ENCODE results near the gene SLC25A1. TPM values are rescaled to one million over a fixed set of nuclear protein-coding genes. Genes with fewer than 3 reads are reported as not detected.

SLC25A1 gene
- total and polyA plus RNA-seq, 4 donors, result 36.3 to 95.8 (median 48.6) TPM

- DNase-seq (no peak), ATAC-seq (ENCODE audit: insufficient read depth, low FRiP score) (no peak)
- H3K27ac ChIP-seq (ENCODE audit: low read depth in 1 of 2, low read length in 1 of 2), result no peak overlapping the region
- TF ChIP-seq CTCF (IDR thresholded peaks at IDR 0.05; ENCODE audit: control extremely low read depth, extremely low read depth), result no peak
- no peaks in the 10 kb centered on the region for H3K9me3 ChIP-seq (ENCODE audit: control insufficient read depth in 4 of 4, insufficient read depth in 3 of 4, low read length in 3 of 4)
- 93 to 98% methylated on average over 14 of the region's 14 CpGs for WGBS, 2 donors
- no peak overlapping the region for H3K4me3 ChIP-seq
- H3K27me3 ChIP-seq (ENCODE audit: control insufficient read depth in 3 of 3, insufficient read depth in 3 of 3, low read length in 2 of 3), result no peaks in the 10 kb centered on the region
- peaks cover 0 to 21% (median 4%) of the 10 kb centered on the region in 5 donors for H3K4me1 ChIP-seq (ENCODE audit: control insufficient read depth in 5 of 5, insufficient read depth in 5 of 5, low read length in 5 of 5)
- peaks cover 0 to 7% (median 0%) of the 10 kb centered on the region in 4 donors for H3K36me3 ChIP-seq (ENCODE audit: control insufficient read depth in 4 of 4, insufficient read depth in 4 of 4, low read length in 4 of 4)
- H3K9ac ChIP-seq (ENCODE audit: insufficient read depth in 1 of 2, low read length in 2 of 2), result no peak overlapping the region
These were observed 36.8 kb upstream of the SLC25A1 start for GRCh38 chr22:19215360-19215759.

- Histone ChIP-seq H3K4me3 (no peak overlapping the region), H3K9me3 (ENCODE audit: control insufficient read depth in 4 of 4, insufficient read depth in 3 of 4, low read length in 3 of 4) (no peaks in the 10 kb centered on the region), H3K36me3 (ENCODE audit: control insufficient read depth in 4 of 4, insufficient read depth in 4 of 4, low read length in 4 of 4) (peaks cover 0 to 5% (median 1%) of the 10 kb centered on the region in 4 donors), H3K9ac (ENCODE audit: insufficient read depth in 1 of 2, low read length in 2 of 2) (no peak overlapping the region), H3K27ac (ENCODE audit: low read depth in 1 of 2, low read length in 1 of 2) (no peak overlapping the region), H3K27me3 (ENCODE audit: control insufficient read depth in 3 of 3, insufficient read depth in 3 of 3, low read length in 2 of 3) (no peaks in the 10 kb centered on the region), H3K4me1 (ENCODE audit: control insufficient read depth in 5 of 5, insufficient read depth in 5 of 5, low read length in 5 of 5) (peaks cover 0 to 21% (median 4%) of the 10 kb centered on the region in 5 donors)
- peak; percentile 93 to 98 (median 98) for DNase-seq
- ATAC-seq (ENCODE audit: insufficient read depth, low FRiP score), result no peak
- WGBS, 2 donors, result 68 to 90% methylated on average over 4 of the region's 4 CpGs
- TF ChIP-seq CTCF (IDR thresholded peaks at IDR 0.05; ENCODE audit: control extremely low read depth, extremely low read depth), result no peak
These were observed 35.5 kb upstream of the SLC25A1 start for GRCh38 chr22:19214078-19214473.

GRCh38 chr22:19213442-19214077 lies 35.0 kb upstream of the SLC25A1 start:
- Histone ChIP-seq H3K27me3 (ENCODE audit: control insufficient read depth in 3 of 3, insufficient read depth in 3 of 3, low read length in 2 of 3) (no peaks in the 10 kb centered on the region), H3K4me3 (no peak overlapping the region), H3K4me1 (ENCODE audit: control insufficient read depth in 5 of 5, insufficient read depth in 5 of 5, low read length in 5 of 5) (peaks cover 0 to 21% (median 4%) of the 10 kb centered on the region in 5 donors), H3K9me3 (ENCODE audit: control insufficient read depth in 4 of 4, insufficient read depth in 3 of 4, low read length in 3 of 4) (no peaks in the 10 kb centered on the region), H3K9ac (ENCODE audit: insufficient read depth in 1 of 2, low read length in 2 of 2) (no peak overlapping the region), H3K36me3 (ENCODE audit: control insufficient read depth in 4 of 4, insufficient read depth in 4 of 4, low read length in 4 of 4) (peaks cover 0 to 5% (median 3%) of the 10 kb centered on the region in 4 donors), H3K27ac (ENCODE audit: low read depth in 1 of 2, low read length in 1 of 2) (no peak overlapping the region)
- WGBS, 2 donors, result 76 to 78% methylated on average over 9 of the region's 9 CpGs
- peak; percentile 44 to 67 (median 51) for DNase-seq
- TF ChIP-seq CTCF (IDR thresholded peaks at IDR 0.05; ENCODE audit: control extremely low read depth, extremely low read depth), result no peak
- no peak for ATAC-seq (ENCODE audit: insufficient read depth, low FRiP score)

Data from lung (tissue), 12 donors.